CD4-positive, alpha-beta T cell treated with Interleukin-12 subunit alpha and Interleukin-12 subunit beta, for 1 hour (primary cell): ENCODE data around the gene RAB6A.
A peak's percentile ranks its signal among the peaks of the same experiment; 100 is the strongest.

Experiments
- DNase-seq: peaks from one replicate; pipeline ENCODE4 v3.0.0-alpha.2; 2020

The RAB6A gene

DNA sequence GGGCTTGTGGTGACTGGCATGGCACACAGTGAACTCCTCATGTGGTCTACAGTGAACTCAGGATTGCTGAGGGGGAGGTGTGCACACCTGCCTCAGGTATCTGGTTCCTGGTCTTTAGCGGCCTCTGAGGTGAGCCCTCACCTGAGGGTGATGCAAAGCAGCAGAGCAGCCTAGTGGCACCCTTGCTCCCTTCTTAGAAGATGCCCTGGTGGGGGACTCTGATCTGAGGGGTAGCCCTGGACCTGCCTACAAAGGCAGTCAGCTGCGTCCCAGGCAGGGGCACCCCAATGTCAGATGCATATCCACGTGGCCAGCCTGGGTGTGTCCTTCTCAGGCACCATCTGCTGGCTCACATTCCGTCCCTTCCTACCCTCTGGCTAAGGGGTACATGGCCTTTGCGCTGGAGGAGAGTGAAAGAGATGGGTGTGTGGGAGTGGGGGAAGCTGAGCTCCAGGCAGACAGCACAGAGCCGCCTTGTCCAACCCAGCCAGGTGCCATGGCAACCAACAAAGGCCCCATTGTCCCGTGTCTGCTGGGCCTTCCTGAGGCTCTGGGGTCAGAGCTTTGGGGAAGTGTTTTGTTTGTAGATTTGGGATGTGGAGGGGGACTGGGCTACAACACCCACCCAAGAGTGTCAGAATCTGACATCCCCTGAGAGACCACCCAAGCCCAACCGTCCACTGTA, 108.7 kb downstream of the RAB6A start:
- DNase-seq = no peak

GRCh38 chr11:73651661-73652045, 109.2 kb downstream of the RAB6A start:
- DNase-seq = no peak

- no peak for DNase-seq
These were observed 109.6 kb downstream of the RAB6A start for GRCh38 chr11:73651252-73651651.

- no peak for DNase-seq
These were observed 110.5 kb downstream of the RAB6A start for GRCh38 chr11:73650400-73650799.

- no peak for DNase-seq
These were observed 111.7 kb downstream of the RAB6A start for GRCh38 chr11:73649206-73649605.

DNA sequence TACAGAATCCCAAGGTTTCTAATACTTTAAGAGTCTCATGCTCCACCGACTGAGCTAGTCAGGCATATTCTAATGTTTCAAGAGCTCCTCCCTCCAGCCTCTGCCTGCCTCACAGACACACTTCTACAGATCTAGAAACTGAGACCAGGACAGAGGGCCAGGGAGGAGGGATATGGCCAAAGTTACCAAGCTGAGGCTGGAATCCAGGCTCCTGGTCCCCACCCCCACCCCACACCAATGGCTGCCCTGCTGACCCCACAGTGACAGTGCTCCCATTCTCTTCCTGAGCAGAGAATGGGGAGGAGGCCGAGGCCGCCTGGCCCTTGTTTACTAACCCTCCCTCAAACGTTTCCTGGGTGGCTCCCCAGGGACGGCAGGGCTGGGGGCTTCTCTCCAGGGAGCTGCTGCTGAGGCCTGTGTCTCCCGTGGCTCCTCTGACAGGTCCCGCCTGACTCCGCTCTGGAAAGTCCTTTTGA, 112.3 kb downstream of the RAB6A start:
- no peak for DNase-seq

DNA sequence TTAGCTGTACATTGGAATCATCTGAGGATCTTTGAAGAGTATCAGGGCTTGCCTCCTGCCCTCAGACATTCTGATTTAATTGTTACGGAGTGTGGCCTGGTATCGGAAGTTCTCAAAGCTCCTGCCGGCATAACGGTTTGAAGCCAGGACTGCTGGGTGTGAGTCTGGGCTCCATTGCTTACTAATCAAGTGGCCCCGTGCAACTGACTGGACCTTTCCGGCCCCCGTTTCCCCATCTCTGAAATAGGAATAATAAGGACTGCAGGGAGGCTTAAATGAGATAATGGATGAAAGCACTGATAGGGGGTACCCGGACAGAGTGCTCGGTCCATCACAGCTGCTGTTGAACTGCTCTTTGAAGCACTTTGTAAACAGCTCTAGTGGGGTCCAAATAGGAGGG, 112.8 kb downstream of the RAB6A start:
- no peak for DNase-seq

DNA sequence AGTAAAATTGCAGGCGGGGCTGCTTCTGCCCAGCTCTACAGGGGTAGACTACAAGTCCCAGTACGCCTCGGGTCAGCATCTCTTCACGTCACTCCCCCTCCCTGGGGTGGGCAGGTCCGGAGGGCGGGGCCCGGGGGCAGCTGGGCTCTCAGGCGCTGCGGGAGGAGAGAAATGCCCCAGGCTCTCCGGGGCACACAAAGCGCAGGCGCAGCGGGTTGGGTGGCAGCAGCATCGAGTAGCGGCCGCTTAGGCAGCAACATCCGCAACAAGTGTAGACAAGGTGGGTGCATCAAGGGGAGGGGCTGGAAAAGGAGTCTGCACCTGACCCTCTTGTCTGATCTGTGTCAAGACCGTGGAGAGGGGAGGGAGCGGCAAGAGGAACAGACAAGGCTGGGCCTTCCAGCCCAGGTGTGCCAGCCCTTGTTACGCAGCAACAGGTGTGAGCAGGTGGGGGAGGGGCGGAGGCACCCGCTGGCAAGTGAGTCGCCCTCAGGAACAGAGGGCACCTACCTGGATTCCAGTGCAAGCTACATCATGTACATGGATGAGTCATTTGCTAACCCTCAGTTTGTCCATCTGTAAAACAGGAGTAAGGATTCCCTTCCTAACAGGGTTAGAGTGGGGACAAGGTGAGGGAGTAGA, 113.3 kb downstream of the RAB6A start:
- peak; percentile 96 for DNase-seq

DNA sequence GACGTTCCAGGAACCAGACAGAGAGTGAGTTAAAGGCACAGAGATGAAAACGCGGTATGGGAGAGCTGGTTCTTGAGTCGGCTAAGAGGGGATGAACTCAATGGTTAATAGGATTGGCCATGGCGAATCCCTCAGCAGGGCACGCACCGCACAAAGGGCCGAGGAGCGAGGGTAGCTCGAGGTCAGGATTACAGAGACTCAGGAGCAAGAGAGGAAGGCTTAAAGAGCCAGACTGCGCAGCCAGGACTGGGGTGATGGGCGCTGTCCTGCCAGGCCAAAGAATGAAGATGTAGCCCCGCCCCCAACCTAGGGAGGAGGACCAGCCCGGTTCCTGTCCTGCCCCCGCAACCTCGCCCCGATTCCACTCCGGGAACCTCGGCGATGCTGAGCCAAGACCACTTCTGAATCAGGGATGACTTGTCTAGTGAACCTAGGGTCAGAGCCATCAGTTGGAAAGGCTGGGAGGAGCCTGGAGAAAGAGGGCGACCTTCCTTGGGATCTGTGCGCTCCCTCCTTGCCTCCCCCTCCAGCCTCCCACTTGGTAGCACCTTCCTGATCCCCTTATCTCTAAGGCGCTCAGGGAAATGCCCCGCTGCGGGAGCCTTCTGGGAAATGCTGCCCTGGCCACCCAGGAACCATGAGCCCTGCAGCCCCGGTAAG, 114.8 kb downstream of the RAB6A start, which contains the start of gene PLEKHB1:
PLEKHB1 (plus strand) TSS at position 610 of the 660 bp plus-strand sequence; CDS start at position 638, 28 bp downstream.
- DNase-seq = no peak

- DNase-seq = no peak
These were observed 115.5 kb downstream of the RAB6A start for GRCh38 chr11:73645121-73645969.

GRCh38 chr11:73641668-73642067, 119.2 kb downstream of the RAB6A start:
- no peak for DNase-seq

- DNase-seq = no peak
These were observed 120.3 kb downstream of the RAB6A start for GRCh38 chr11:73640592-73640991.

DNA sequence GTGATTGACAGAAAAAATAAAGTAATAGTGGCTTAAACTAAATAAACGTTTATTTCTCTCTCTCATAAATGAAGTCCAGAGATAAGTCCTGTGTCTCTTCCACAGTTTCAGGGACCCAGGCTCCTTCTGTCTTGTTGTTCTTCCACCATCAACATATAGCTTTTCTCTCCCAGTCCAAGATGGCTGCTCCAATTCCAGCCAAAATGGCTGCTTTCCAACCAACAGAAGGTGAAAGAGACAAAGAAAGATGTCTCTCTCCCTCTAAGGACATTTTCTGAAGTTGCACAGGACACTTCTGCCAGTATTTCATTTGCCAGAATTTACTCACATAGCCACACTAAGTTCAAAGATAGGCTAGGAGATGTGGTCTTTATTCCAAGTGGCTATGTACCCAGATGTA, 123.9 kb downstream of the RAB6A start:
- no peak for DNase-seq

GRCh38 chr11:73636249-73636648, 124.6 kb downstream of the RAB6A start:
- DNase-seq = no peak

DNA sequence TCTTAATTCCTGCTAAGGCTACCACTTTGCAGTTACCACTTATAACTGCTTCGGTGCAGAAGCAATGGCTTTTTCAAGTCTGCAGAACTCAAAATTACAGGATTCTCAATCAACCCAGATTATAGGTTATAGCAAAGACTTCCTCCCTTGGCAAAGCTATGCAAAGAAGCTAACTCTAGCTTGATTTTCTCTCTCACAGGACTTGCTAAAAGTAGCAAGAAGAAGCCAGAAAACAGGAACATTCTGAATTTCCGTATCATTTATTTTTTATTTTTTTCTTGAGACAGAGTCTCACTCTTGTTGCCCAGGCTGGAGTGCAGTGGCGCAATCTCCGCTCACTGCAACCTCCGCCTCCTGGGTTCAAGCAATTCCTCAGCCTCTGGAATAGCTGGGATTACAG, 125.2 kb downstream of the RAB6A start:
- DNase-seq = no peak

DNA sequence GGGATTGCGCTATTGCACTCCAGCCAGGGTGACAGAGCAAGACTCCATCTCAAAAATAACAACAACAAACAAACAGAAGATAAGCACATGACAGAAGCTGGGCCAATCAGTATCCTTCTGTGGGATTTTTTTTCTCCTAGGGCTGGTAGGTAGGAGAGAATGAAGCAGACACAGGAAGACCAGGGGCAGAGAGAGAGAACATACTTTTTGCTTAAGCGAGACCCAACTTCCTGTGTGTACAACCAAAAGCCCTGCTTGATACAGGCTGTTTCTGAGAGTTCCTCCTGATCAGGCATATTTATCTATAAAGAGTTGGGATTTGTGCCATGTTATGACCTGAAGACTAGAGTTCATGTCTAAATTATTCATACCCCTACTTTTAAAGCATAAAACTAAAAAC, 126.9 kb downstream of the RAB6A start:
- DNase-seq = no peak

DNA sequence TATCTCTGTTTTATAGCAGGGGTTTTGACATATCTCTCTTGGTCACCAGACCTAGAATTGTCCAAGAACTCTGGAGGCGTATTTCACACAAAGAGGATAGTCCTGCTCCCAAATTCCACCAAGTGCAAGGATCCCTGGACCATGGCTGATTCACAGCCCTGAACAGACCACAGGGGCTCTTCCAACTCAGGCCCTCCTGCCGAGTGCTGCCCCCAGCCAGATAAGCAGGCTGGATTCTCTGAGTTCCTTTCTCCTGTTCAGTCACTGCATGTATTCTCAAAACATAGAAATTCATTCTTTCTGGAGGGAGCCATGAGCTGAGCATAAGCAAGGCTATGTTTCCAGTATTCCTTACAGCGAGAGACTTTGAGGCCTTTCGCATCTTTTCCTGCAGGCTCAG, 127.9 kb downstream of the RAB6A start:
- DNase-seq = no peak

GRCh38 chr11:73629907-73630306, 131.0 kb downstream of the RAB6A start:
- DNase-seq = no peak

DNA sequence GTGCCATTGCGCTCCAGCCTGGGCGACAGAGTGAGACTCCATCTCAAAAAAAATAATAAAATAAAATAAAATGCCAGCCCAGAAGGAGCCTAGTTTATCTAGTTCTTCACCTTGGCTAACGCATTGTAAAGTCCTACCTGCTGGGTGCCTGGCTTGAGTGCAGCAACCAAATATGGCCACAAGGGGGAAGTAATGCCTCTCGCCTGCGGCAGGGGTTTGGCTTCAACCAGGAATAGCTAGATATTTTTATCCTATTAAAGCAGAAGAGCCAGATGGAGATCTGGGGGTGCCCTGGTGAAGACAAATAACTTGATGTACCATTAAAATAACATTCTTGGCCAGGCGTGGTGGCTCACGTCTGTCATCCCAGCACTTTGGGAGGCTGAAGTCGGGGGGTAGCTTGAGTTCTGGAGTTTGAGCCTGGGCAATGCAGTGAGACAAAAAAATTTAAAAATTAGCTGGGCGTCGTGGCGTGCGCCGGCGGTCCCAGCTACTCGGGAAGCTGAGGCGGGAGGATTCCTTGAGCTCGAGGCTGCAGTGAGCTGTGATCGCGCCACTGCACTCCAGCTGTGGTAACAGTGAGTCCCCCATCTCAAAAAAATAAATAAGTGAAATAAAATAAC, 135.1 kb downstream of the RAB6A start:
- DNase-seq = peak; percentile 75
